ENCODE data around the gene PTPRZ1. TPM values are rescaled to one million over a fixed set of nuclear protein-coding genes. Genes with fewer than 3 reads are reported as not detected.

Gene PTPRZ1
- total and polyA plus RNA-seq, 8 donors = 0.60 to 2.5 (median 0.98) TPM

DNA sequence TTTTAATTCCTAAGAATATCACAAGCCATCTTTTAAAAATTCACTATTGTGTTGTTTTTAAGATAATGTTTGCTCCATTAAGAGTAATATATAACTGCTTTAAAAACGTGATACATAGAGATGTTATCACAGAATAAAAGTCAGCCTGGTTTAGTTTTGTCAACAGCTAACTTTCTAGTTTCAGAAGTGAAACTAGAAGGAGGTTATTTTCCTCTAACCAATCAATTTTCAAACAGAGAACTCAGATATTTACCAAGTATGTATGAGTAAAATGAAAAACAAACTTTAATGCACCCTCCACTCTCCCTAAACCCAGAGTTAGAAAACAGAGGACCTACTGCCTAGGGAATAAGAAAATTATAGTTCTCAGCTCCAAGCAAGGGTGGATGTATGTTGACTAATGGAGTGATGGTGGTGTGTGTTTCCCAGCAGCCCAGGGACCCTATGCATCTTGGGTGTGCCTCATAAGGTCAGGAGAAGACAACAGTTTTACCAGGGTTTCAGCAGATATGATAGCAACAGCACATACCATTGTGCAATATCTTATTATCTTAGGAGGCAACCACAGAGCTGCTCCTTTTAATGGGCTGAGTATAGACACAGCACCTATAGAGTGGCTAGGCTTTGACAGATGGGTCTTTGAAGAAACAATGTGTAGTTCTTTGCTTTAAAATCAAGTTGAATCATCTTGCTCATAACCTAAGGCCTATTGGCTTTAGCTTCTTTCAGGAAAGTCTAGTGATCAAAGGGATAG lies 58.4 kb downstream of the PTPRZ1 start:
- Histone ChIP-seq H3K4me1 (no peaks in the 10 kb centered on the region), H3K36me3 (no peaks in the 10 kb centered on the region), H3K4me3 (no peak overlapping the region), H3K27ac (no peak overlapping the region), H3K27me3 (no peaks in the 10 kb centered on the region), H3K9me3 (no peaks in the 10 kb centered on the region)
- no peak for DNase-seq
- TF ChIP-seq, protein P1, sequence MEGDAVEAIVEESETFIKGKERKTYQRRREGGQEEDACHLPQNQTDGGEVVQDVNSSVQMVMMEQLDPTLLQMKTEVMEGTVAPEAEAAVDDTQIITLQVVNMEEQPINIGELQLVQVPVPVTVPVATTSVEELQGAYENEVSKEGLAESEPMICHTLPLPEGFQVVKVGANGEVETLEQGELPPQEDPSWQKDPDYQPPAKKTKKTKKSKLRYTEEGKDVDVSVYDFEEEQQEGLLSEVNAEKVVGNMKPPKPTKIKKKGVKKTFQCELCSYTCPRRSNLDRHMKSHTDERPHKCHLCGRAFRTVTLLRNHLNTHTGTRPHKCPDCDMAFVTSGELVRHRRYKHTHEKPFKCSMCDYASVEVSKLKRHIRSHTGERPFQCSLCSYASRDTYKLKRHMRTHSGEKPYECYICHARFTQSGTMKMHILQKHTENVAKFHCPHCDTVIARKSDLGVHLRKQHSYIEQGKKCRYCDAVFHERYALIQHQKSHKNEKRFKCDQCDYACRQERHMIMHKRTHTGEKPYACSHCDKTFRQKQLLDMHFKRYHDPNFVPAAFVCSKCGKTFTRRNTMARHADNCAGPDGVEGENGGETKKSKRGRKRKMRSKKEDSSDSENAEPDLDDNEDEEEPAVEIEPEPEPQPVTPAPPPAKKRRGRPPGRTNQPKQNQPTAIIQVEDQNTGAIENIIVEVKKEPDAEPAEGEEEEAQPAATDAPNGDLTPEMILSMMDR (IDR thresholded peaks at IDR 0.05) = no peak
- FAIRE-seq = no peak
- intact Hi-C loops (cut with DNase I) = no loop called here
- no peak for ATAC-seq
- WGBS, 2 donors = 31 to 34% methylated on average over 1 of the region's 1 CpG

DNA sequence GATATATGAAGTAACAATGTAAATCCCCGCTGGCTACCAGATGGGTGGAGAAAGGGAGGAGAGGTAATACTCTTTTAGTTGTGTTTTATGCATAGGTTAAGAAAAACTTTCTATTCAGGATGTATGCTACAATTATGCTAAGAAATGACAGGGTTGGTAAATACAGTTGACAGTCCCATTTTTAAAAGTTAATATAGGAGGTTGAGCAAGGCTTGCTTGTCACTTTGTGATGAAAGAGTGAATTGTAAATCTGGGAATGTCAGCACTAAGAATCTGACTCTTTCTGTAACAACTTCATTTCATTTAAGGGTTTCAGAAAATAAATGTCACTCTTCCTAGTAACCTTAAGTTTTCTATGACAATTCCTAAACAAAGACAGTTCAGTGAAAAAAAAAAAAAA lies 59.8 kb downstream of the PTPRZ1 start:
- ATAC-seq = no peak
- Histone ChIP-seq H3K27ac (no peak overlapping the region), H3K4me1 (no peaks in the 10 kb centered on the region), H3K36me3 (no peaks in the 10 kb centered on the region), H3K9me3 (no peaks in the 10 kb centered on the region), H3K27me3 (no peaks in the 10 kb centered on the region), H3K4me3 (no peak overlapping the region)
- WGBS, 2 donors = 88 to 95% methylated on average over 1 of the region's 1 CpG
- intact Hi-C loops (cut with DNase I) = no loop called here
- no peak for FAIRE-seq
- TF ChIP-seq, protein P1 (IDR thresholded peaks at IDR 0.05) = no peak
- no peak for DNase-seq

DNA sequence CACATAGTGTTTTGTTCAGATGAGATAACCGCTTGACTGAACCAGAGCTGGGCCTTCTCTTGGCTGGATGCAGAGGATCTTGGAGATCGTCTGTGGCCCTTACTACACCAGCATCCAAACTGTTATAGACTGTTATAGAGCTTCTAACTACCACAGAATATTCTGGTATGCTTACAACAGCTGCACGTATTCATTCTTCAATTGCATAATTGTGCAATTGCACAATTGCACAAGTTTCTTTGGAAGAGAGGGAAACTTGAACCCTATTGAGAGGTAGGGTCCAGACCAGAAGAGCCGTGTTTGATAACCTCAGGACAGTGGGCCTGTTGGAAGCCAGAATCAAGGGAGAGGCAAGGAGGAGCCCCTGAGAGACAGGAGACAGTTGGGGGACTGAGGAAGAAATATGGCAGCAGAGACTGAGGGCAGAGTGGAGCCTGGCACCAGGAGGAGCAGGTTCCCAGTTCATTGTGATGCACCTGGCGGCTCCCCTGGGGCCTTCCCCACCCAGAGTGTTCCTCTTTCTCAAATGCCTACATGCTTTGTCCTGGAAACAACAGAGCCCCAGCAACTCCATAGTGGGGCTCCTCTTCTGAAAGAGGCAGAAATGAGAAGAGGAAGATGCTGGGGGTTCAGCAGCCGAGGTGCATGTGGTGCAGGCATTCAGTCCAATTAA lies 64.1 kb downstream of the PTPRZ1 start:
- no peaks in the 10 kb centered on the region for H3K9me3 ChIP-seq
- H3K27me3 ChIP-seq = no peaks in the 10 kb centered on the region
- FAIRE-seq = no peak
- no peaks in the 10 kb centered on the region for H3K36me3 ChIP-seq
- WGBS, 2 donors = 92 to 97% methylated on average over 6 of the region's 6 CpGs
- intact Hi-C loops (cut with DNase I) = no loop called here
- no peak overlapping the region for H3K4me3 ChIP-seq
- H3K4me1 ChIP-seq = peaks cover 0 to 13% (median 0%) of the 10 kb centered on the region in 3 donors
- no peak for ATAC-seq
- TF ChIP-seq, protein P1 (IDR thresholded peaks at IDR 0.05) = no peak
- DNase-seq = no peak
- no peak overlapping the region for H3K27ac ChIP-seq

DNA sequence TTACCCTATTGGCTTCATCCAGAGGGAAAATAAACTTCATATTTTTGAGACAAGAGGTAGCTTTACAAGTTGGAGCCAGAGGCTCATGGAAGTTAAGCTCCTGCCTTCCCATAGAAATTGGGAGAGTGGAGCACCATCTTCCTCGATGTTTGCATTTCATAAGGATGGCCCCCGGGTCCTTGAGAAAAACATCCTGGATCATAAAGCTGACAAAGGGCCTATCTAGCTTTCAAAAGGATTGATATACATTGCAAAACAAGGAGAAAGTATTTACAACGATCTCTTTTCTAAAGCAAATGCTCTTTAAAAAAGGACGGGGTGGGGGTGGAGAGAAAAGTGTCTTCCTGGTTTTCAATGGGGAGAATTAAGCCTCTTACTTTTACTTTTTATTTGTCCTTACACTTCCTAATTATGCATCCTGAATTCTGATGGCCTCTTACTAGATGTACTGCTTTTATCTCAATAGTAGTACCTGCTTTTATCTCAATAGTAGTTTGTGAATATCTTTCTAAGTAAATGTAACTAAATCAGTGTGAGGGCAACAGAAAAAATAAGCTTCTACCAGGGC lies 65.6 kb downstream of the PTPRZ1 start:
- WGBS, 2 donors = 48 to 59% methylated on average over 4 of the region's 4 CpGs
- intact Hi-C loops (cut with DNase I) = no loop called here
- FAIRE-seq = no peak

More for the DNA sequence above, 65.6 kb downstream of the PTPRZ1 start:
- ATAC-seq (no peak), DNase-seq (no peak)
- no peak overlapping the region for H3K4me3 ChIP-seq
- H3K4me1 ChIP-seq = peaks cover 0 to 13% (median 5%) of the 10 kb centered on the region in 3 donors
- TF ChIP-seq, protein P1 (IDR thresholded peaks at IDR 0.05) = no peak
- no peaks in the 10 kb centered on the region for H3K36me3 ChIP-seq
- H3K9me3 ChIP-seq = no peaks in the 10 kb centered on the region
- no peaks in the 10 kb centered on the region for H3K27me3 ChIP-seq
- H3K27ac ChIP-seq = no peak overlapping the region

All from pancreas (tissue), 10 donors.